Heart left ventricle (tissue), 16 donors: Measurements from ENCODE around the gene PIK3AP1. TPM values are rescaled to one million over a fixed set of nuclear protein-coding genes. Genes with fewer than 3 reads are reported as not detected.

Experiments used
- ATAC-seq, 4 donors: fragments of 200-7000 bp; cut with Tn5 transposase; one replicate each; pipeline ENCODE4 v1.9.1; 2020 to 2022; ENCODE audit warnings: moderate library complexity in 4 of 4, mild to moderate bottlenecking in 3 of 4, moderate number of reproducible peaks in 1 of 4
- DNase-seq, 5 donors: peaks; one replicate each; pipeline ENCODE4 v3.0.0-alpha.2; 2020
- H3K27ac ChIP-seq, 12 donors: fragments of 200-600 bp; sonication (generic) in 4 of 12; one replicate each; pipeline versions ENCODE4 v1.5.0 to v1.8.0; 2016 to 2022; ENCODE audit warnings: mild to moderate bottlenecking in 2 of 12
- H3K27me3 ChIP-seq, 9 donors: fragments of 200-600 bp; sonication (generic) in 2 of 9; one replicate each; pipeline versions ENCODE4 v1.5.1 to v1.8.0; 2016 to 2022; ENCODE audit warnings: mild to moderate bottlenecking in 3 of 9
- H3K36me3 ChIP-seq, 9 donors: fragments of 200-600 bp; sonication (generic) in 2 of 9; one replicate each; pipeline versions ENCODE4 v1.5.0 to v1.8.0; 2018 to 2022; ENCODE audit warnings: mild to moderate bottlenecking in 2 of 9
- H3K4me1 ChIP-seq, 12 donors: fragments of 200-600 bp; sonication (generic) in 4 of 12; one replicate each; pipeline versions ENCODE4 v1.5.0 to v1.8.0; 2016 to 2022; ENCODE audit warnings: mild to moderate bottlenecking in 3 of 12
- H3K4me3 ChIP-seq, 12 donors: fragments of 200-600 bp; sonication (generic) in 4 of 12; one replicate each; pipeline versions ENCODE4 v1.5.0 to v1.8.0; 2017 to 2022; ENCODE audit warnings: mild to moderate bottlenecking in 9 of 12, moderate library complexity in 4 of 12
- H3K9me3 ChIP-seq, 12 donors: fragments of 200-600 bp; sonication (generic) in 4 of 12; one replicate each; pipeline versions ENCODE4 v1.5.0 to v1.8.0; 2016 to 2022; ENCODE audit warnings: mild to moderate bottlenecking in 1 of 12
- CTCF ChIP-seq, 12 donors: fragments of 200-600 bp; sonication (generic) in 4 of 12; IDR thresholded peaks; one replicate each; pipeline versions ENCODE4 v1.5.0 to v1.8.0; 2018 to 2022; ENCODE audit warnings: antibody characterized with exemption in 12 of 12, mild to moderate bottlenecking in 5 of 12
- POLR2A ChIP-seq, 2 donors: fragments of 450-650 bp; IDR thresholded peaks; one replicate each; pipeline ENCODE4 v1.6.1; 2017; ENCODE audit warnings: antibody characterized with exemption in 2 of 2, mild to moderate bottlenecking in 2 of 2, moderate library complexity in 2 of 2
- WGBS, 4 donors: extraction: QIAGEN DNeasy Blood & Tissue Kit in 2 of 4; methylation state at CpG; one replicate each; pipeline versions ENCODE4 v1.1.5 to v1.1.7; 2013 to 2018; 5-methylcytosine and 5-hydroxymethylcytosine counted together
- intact Hi-C, 10 donors: fragments of 100-400 bp; cut with DNase I; formaldehyde crosslinking; loops; one replicate each; pipeline versions ENCODE4 v1.11.1 to v1.14.2; 2022
- polyA plus RNA-seq, 2 donors: library from polyadenylated mRNA; stranded (reverse); fragments of 200-250 nt; gene quantifications; one replicate each; pipeline ENCODE4 v1.2.3, GENCODE V29; 2013
- total RNA-seq, 9 donors: library from RNA; depleted of rRNA in 2 of 9; stranded (reverse); fragments of >200 nt in 2 of 9; fragmentation: NEBNext Ultra II Directional in 3 of 9; extraction: Animal tissue kit (Norgen Biotek cat#: 25700) in 3 of 9; gene quantifications; one replicate each; pipeline versions ENCODE4 v1.1.0 to v1.2.4, GENCODE V29; 2016 to 2023
- donor health status: ischemic (EF 13 %, LVEDD 7.1; RV severe dilation, severe dysfunction).
- donor health status: healthy with polysubstance abuse.
- donor health status: DM: no; HTN: yes; CAD: no.
- donor health status: DM: no; HTN: no; CAD: no.
- donor health status: ischemic (EF 25% LVEDD 6.9; RV normal size, moderate dysfunction).
- donor health status: ischemic (EF 25% LVEDD 5.7; RV mildly dilated, moderate dysfunction).
- donor health status: healthy.
- donor health status: DM: yes; HTN: yes; CAD: no.
- donor health status: ischemic (EF 35%, LVEDD 5.7; RV mildly dilated, moderate dysfunction).
- donor health status: nonischemic (EF 11% LVEDD 7.7; RV severe dilation, severe dysfunction).
- donor health status: DM: yes; HTN: yes; CAD: no.
- donor health status: PGD.
- donor health status: ischemic (EF 29% LVEDD 5.4; RV normal size, mild dysfunction).
- donor health status: nonischemic (EF 23%, LVEDD 6.1; RV moderate dilation, normal function).

Gene PIK3AP1
- total and polyA plus RNA-seq, 11 donors, result 1.3 to 37.9 (median 4.4) TPM

- no peak for TF ChIP-seq CTCF (IDR thresholded peaks at IDR 0.05)
- TF ChIP-seq POLR2A (IDR thresholded peaks at IDR 0.05), result no peak
- ATAC-seq (no peak), DNase-seq (no peak)
- Histone ChIP-seq H3K4me1 (peaks cover 0 to 48% (median 0%) of the 10 kb centered on the region in 12 donors), H3K4me3 (no peak overlapping the region), H3K9me3 (no peaks in the 10 kb centered on the region), H3K27ac (no peak overlapping the region), H3K36me3 (peaks cover 0 to 34% (median 0%) of the 10 kb centered on the region in 9 donors), H3K27me3 (peaks cover 0 to 4% (median 0%) of the 10 kb centered on the region in 9 donors)
- intact Hi-C loops, result loop anchor here in 1 of 10 donors (10.0 kb wide), 1 partner anchor 64 kb away; no protein-coding TSS in a partner anchor
- 75 to 80% (median 77%) methylated on average over 7 of the region's 7 CpGs for WGBS, 4 donors
These were observed 69.4 kb downstream of the PIK3AP1 start for GRCh38 chr10:96650958-96651357.

- intact Hi-C loops, result loop anchor here in 1 of 10 donors (10.0 kb wide), 2 partner anchors 77 to 177 kb away; partner anchors contain the start of gene PIK3AP1
These were observed 72.0 kb downstream of the PIK3AP1 start for GRCh38 chr10:96648297-96648696.

GRCh38 chr10:96647466-96647865 lies 72.8 kb downstream of the PIK3AP1 start:
- Histone ChIP-seq H3K27ac (peak overlapping the region in 1 of 12 donors; percentile 89), H3K27me3 (peaks cover 0 to 4% (median 0%) of the 10 kb centered on the region in 9 donors), H3K4me3 (no peak overlapping the region), H3K9me3 (no peaks in the 10 kb centered on the region), H3K36me3 (peaks cover 0 to 47% (median 0%) of the 10 kb centered on the region in 9 donors), H3K4me1 (peaks cover 0 to 50% (median 0%) of the 10 kb centered on the region in 12 donors)
- 58 to 67% (median 60%) methylated on average over 6 of the region's 6 CpGs for WGBS, 4 donors
- intact Hi-C loops, result loop anchor here in 1 of 10 donors (10.0 kb wide), 2 partner anchors 77 to 177 kb away; partner anchors contain the start of gene PIK3AP1
- DNase-seq (no peak), ATAC-seq (no peak)
- TF ChIP-seq CTCF (IDR thresholded peaks at IDR 0.05), result no peak
- TF ChIP-seq POLR2A (IDR thresholded peaks at IDR 0.05), result no peak

More at GRCh38 chr10:96648297-96648696, 72.0 kb downstream of the PIK3AP1 start:
- ATAC-seq (no peak), DNase-seq (no peak)
- Histone ChIP-seq H3K4me1 (peaks cover 0 to 56% (median 0%) of the 10 kb centered on the region in 12 donors), H3K27me3 (peaks cover 0 to 4% (median 0%) of the 10 kb centered on the region in 9 donors), H3K36me3 (peaks cover 0 to 47% (median 0%) of the 10 kb centered on the region in 9 donors), H3K4me3 (no peak overlapping the region), H3K27ac (no peak overlapping the region), H3K9me3 (no peaks in the 10 kb centered on the region)
- no peak for TF ChIP-seq CTCF (IDR thresholded peaks at IDR 0.05)
- no peak for TF ChIP-seq POLR2A (IDR thresholded peaks at IDR 0.05)
- WGBS, 4 donors, result 83 to 93% (median 86%) methylated on average over 6 of the region's 6 CpGs

- TF ChIP-seq CTCF (IDR thresholded peaks at IDR 0.05), result no peak
- TF ChIP-seq POLR2A (IDR thresholded peaks at IDR 0.05), result no peak
- H3K36me3 ChIP-seq, result peaks cover 0 to 47% (median 0%) of the 10 kb centered on the region in 9 donors
- no peak overlapping the region for H3K4me3 ChIP-seq
- intact Hi-C loops, result loop anchor here in 1 of 10 donors (10.0 kb wide), 2 partner anchors 78 to 178 kb away; partner anchors contain the start of gene PIK3AP1
- 69 to 87% (median 72%) methylated on average over 3 of the region's 3 CpGs for WGBS, 4 donors
- H3K27ac ChIP-seq, result peak overlapping the region in 1 of 12 donors; percentile 89
- H3K9me3 ChIP-seq, result no peaks in the 10 kb centered on the region
- no peak for DNase-seq
- ATAC-seq, result no peak
- H3K27me3 ChIP-seq, result peaks cover 0 to 4% (median 0%) of the 10 kb centered on the region in 9 donors
- H3K4me1 ChIP-seq, result peaks cover 0 to 43% (median 0%) of the 10 kb centered on the region in 12 donors
These were observed 73.6 kb downstream of the PIK3AP1 start for GRCh38 chr10:96646751-96647166.
